LNCaP clone FGC (cell line): ENCODE results near the gene TJP1.

ENCODE experiments used
- DNase-seq: peaks from one replicate; pipeline ENCODE4 v3.0.0-alpha.2; 2011; ENCODE audit warnings: low read depth
- H3K4me3 ChIP-seq: 2 replicates; pipeline ENCODE4 v1.5.1; 2011; ENCODE audit warnings: mild to moderate bottlenecking, low read depth, low read length, control low read depth
- TF ChIP-seq, protein P1 (sequence below): IDR thresholded peaks from 2 replicates; pipeline ENCODE4 v1.5.1; 2012; ENCODE audit warnings: mild to moderate bottlenecking; ENCODE audit not compliant: control insufficient read depth, insufficient read depth; ENCODE audit errors: extremely low read depth

Gene TJP1

GRCh38 chr15:29687939-29688505 is 134.2 kb downstream of the TJP1 start:
- no peak overlapping the region for H3K4me3 ChIP-seq
- DNase-seq = no peak
- TF ChIP-seq, protein P1, sequence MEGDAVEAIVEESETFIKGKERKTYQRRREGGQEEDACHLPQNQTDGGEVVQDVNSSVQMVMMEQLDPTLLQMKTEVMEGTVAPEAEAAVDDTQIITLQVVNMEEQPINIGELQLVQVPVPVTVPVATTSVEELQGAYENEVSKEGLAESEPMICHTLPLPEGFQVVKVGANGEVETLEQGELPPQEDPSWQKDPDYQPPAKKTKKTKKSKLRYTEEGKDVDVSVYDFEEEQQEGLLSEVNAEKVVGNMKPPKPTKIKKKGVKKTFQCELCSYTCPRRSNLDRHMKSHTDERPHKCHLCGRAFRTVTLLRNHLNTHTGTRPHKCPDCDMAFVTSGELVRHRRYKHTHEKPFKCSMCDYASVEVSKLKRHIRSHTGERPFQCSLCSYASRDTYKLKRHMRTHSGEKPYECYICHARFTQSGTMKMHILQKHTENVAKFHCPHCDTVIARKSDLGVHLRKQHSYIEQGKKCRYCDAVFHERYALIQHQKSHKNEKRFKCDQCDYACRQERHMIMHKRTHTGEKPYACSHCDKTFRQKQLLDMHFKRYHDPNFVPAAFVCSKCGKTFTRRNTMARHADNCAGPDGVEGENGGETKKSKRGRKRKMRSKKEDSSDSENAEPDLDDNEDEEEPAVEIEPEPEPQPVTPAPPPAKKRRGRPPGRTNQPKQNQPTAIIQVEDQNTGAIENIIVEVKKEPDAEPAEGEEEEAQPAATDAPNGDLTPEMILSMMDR = no peak

- no peak overlapping the region for H3K4me3 ChIP-seq
- DNase-seq = no peak
- TF ChIP-seq, protein P1 = no peak
Observed at GRCh38 chr15:29687204-29687815, 135.0 kb downstream of the TJP1 start.

DNA sequence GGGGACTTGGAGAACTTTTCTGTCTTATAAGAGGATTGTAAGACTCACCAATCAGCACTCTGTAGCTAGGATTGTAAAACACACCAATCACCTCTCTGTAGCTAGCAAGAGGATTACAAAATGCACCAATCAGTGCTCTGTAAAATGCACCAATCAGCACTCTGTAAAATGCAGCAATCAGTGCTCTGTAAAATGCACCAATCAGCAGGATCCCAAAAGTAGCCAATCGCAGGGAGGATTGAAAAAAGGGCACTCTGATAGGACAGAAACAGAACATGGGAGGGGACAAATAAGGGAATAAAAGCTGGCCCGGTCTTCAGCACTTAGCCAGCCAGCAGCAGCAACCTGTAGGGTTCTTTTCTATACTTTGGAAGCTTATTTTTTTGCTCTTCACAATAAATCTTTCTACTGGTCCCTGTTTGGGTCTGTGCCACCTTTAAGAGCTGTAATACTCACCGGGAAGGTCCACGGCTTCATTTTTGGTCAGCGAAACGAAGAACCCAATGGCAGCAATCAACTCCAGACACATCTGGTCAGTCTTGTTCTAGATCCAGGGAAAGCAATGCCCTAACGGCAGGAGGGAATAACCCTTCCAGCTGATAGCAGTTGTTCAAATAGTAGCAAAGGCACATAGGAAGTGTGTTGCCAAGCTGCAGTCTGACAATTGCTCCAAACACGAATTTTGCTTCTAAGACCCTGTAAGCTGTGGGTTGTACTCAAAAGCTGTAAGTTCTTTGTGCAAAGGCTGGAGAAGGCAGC is 135.6 kb downstream of the TJP1 start:
- TF ChIP-seq, protein P1 = no peak
- no peak overlapping the region for H3K4me3 ChIP-seq
- DNase-seq = no peak

DNA sequence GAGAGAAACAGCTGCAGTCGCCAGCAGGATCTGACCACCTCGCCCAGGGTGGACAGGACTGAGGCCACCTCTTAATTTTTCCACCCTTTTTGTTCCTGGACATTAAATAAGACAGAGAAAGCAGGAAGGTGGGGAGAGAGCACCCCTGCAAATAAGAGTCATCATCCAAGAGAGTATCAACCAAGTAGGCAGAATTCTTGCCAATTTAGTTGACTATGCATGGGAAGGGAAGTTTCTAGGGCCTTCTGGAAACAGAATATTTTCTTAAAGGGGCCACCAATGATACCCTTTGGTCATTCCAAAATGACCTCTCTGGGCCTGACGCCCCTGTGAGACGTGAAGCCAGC is 136.2 kb downstream of the TJP1 start:
- no peak overlapping the region for H3K4me3 ChIP-seq
- TF ChIP-seq, protein P1 = no peak
- no peak for DNase-seq

- DNase-seq = no peak
- TF ChIP-seq, protein P1 = no peak
Observed at GRCh38 chr15:29685156-29686078, 136.9 kb downstream of the TJP1 start.

DNA sequence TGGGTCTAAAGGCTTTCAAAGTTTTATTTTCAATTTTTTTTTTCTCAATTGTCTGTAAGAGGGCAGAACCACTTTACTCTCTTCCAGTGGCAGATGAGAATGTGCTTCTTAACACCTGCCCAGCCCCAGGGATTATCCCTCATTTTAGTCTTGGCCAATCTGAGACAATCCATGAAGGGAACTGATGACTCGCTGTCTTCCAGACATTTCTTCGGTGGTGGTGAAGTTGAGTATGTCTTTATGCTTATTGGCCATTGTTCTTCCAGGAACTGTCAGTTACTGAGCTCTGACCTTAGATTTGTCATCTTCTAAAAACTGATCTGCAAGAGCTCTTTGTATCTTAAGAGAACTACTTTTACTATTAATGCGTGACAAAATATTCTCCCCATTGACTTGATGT is 139.5 kb downstream of the TJP1 start:
- DNase-seq = no peak
- TF ChIP-seq, protein P1 = no peak
- no peak overlapping the region for H3K4me3 ChIP-seq

More at GRCh38 chr15:29685156-29686078, 136.9 kb downstream of the TJP1 start:
- H3K4me3 ChIP-seq = no peak overlapping the region
